Measurements from ENCODE around the gene SLA2.
"Not testable (repeated sequence)": the region's sequence is repeated elsewhere in the genome, so short reads cannot be mapped to it uniquely, and the experiment has no call there.

SLA2 gene, protein sequence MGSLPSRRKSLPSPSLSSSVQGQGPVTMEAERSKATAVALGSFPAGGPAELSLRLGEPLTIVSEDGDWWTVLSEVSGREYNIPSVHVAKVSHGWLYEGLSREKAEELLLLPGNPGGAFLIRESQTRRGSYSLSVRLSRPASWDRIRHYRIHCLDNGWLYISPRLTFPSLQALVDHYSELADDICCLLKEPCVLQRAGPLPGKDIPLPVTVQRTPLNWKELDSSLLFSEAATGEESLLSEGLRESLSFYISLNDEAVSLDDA
- total RNA-seq = 37.4 to 84.1 (median 38.6) reads per million in 3 experiments

DNA sequence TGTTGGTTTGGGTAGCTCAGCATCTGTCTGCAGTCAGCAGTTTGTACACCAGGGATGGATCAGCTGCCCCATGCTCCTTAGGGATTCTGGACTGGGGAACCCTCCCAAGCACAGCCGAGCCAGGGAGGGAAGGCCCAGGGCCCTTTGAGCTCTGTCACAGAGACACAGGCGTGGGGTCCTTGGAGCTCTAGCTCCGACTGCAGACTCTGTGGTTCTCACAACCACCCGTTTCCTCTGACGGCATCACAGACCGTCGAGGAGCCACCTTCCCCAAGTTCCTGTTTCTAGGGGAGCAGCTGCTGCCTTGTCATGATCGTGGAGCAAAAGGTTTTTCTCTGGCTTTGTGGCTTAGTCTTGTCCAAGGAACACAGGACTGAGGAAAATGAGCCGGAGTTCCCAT, at the start of gene SLA2:
TSS of gene SLA2 (minus strand) at position 199 of the 400 bp plus-strand sequence. CDS start 4,861 bp downstream, outside the sequence.
- DNase-seq = peak; percentile 74

DNA sequence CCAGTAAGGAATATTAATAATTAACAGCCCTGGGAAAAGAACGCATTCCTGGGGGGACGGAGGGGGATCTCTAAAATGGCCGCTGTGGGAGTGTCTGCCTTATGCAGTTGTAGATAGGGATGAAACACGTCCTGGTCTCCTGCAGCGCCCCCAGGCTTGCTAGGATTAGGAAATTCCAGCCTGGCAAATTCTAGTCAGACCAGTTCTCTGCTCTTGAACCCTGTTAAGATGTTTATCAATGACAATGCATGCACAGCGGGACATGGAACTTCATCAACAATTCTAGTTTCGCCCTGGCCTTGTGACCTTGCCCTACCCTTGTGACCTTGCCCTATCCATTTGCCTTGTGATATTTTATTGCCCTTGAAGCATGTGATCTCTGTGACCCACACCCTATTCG, 49.5 kb upstream of the SLA2 start:
- not testable (repeated sequence) for DNase-seq

DNA sequence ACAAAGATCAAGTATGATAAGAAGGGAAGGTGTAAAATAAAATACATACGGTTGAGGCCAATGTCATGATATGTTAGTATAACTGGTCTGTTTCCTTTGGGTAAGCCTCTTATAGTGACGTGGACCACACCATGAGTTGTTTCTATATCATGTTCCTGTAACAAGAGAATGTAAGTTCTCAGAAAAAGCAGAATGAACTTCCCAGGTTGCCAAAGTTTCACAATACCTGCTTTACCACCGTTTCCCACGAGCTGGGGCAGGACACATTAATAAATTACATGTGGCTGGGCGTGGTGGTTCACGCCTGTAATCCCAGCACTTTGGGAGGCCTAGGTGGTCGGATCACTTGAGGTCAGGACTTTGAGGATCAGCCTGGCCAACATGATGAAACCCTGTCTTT, 42.6 kb upstream of the SLA2 start:
- DNase-seq = no peak

DNA sequence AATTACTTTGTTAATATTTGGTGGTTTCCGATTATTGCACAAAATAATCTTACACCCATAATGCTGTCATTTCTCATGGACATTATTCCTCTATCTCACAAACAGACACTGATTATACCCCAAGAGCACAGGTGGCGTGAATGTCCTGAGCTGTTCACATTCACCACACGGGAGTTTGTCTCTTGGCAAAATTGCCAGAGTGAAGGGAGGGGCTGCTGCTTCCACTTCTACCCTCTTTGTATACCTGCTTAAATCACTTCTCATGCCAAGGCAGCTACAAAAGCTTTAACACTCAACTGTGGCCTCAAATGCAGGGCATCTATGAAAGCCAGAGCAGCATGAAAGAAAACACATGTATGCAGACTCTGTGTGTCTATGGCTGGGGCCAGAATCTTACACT, 41.9 kb upstream of the SLA2 start:
- DNase-seq = no peak

DNA sequence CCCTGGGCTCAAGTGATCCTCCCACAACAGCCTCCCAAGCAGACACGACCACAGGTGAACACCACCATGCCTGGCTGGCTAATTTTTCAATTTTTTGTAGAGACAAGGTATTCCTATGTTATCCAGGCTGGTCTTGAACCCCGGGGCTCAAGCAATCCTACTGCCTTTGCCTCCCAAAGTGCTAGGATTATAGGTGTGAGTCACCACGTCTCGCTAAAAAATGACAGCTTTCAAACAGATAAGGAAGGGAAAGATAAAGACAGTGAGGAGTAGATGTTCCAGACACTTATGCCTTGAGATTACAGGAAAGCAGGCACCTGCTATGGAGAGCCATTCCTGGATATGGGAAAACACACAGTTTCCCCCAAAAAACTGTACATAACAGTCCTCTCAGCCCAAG, 40.9 kb upstream of the SLA2 start:
- DNase-seq = no peak

DNA sequence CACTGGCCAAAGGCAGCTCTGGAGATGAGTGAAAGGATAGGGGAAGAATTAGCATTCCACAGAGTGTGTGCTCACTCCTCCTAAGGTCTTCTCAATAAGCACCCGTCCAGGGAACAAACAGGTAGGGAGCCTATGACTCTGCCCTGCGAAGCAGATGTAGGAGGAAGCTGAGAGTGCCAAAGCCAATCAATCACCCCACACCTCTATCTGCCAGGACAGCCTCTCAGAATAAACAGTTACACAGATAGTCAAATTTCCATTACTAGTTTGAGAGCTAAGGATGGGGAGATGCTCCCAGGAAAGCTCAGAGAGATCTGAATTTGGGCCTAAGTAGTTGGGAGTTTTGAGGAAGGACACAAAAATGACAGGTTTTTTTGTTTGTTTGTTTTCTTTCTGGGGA, 40.5 kb upstream of the SLA2 start:
- DNase-seq = no peak

DNA sequence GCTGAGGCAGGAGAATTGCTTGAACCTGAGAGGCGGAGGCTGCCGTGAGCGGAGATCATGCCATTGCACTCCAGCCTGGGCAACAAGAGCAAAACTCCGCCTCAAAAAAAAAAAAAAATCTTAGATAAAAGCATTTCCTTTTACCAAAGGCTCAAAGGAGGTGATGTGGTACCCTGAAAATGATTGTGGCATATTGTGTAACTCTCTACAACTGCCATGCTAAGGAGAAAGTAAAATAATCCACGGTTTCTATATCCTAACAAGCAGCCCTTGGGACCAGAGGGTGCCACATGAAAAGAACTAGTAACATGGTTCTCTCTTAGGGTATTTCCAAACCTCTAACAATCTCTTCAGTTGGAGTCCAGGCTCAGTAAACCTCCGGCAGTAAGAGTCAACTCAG, 38.8 kb upstream of the SLA2 start:
- no peak for DNase-seq

DNA sequence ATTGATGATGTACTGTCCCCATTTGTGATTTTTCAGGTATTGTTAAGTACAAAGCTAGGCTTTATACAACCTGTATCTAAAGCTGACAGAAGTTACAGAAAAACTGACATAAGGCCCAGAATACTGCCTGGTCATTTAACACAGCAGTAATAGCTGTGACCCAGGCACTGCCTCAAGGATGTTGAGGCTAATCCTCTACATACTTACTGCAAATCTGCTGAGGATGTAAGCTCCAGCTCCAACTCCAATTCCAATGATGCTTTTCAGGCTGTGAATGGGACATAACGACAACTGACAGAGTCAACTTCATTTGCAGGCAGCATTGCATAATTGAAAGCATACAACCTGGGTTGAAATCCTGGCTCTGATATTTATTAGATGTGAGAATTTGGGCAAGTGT, 36.3 kb upstream of the SLA2 start:
- DNase-seq = no peak

DNA sequence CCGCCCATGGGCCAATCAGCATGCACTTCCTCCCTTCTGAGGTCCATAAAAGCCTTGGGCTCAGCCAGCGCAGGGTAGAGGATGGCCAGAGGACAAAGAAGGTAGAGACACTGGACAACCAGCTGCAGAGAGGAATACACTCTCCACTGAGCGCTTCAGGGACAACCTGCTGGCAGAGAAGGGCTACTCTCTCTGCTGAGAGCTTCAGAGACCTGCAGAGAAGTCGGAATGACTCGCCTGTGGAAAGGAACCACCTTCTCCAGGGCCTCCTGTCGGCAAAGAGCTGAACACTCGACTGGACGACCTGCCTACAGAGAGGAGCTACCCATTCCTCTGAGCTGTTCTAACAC, 31.4 kb upstream of the SLA2 start:
- DNase-seq = no peak

DNA sequence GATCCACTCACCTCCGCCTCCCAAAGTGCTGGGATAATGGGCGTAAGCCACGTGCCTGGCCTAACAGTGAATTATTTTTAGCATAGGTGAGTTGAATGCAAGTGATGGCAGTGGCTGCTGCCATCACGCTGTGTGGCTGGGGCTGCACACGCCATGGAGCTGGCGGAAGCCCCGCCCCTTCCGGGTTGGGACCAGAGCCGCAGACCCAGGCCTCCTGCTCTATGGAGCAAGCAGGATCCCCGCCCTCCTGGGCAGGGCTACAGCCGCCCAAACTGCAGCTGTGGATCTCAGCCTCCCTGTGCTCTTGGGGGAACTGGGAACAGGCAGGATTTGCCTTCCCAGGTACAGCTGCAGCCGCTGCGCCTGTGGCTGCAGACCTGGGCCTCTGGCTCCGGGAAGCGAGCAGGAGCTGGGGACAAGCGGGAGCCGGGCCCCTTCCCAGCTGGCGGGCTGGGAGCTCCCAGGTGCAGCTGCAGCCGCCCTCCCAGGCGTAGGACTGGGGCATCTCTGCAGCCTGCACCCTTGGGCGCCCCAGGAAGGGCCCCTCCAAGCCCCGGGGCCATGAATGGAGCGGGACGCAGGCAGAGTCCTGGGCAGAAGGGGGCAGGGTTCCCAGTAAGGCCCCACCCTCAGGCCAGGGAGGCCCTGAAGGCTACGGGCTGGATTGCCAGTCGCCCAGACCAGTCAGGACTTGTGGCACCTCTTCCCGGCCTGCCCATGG, 30.9 kb upstream of the SLA2 start:
- no peak for DNase-seq

DNA sequence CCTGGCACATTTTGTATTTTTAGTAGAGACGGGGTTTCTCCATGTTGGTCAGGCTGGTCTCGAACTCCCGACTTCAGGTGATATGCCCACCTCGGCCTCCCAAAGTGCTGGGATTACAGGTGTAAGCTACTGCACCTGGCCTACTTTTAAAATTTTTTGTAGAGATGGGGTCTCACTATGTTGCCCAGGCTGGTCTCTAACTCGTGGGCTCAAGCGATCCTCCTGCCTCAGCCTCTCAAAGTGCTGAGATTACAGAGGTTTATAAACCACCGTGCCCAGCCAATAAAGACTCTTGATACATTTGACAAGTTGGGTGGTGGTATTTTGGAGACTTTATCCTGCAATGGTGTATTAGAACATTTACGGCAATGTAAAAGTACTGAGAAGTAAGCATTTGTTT, 29.5 kb upstream of the SLA2 start:
- not testable (repeated sequence) for DNase-seq

DNA sequence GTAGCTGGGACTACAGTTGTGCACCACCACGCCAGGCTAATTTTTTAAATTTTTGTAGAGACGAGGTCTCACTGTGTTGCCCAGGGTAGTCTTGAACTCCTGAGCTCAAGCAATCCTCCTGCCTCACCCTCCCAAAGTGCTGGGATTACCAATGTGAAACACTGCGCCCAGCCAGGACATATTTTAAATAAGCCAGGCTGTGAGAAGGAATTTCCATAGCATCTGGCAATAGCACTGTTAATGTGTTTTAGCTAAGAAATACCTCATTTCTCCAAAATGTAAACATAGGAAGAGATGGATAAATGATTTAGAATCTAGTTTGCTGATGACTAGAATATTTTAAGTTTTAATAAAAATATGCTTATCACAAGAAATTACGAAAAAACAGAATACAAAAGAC, 27.0 kb upstream of the SLA2 start:
- no peak for DNase-seq

DNA sequence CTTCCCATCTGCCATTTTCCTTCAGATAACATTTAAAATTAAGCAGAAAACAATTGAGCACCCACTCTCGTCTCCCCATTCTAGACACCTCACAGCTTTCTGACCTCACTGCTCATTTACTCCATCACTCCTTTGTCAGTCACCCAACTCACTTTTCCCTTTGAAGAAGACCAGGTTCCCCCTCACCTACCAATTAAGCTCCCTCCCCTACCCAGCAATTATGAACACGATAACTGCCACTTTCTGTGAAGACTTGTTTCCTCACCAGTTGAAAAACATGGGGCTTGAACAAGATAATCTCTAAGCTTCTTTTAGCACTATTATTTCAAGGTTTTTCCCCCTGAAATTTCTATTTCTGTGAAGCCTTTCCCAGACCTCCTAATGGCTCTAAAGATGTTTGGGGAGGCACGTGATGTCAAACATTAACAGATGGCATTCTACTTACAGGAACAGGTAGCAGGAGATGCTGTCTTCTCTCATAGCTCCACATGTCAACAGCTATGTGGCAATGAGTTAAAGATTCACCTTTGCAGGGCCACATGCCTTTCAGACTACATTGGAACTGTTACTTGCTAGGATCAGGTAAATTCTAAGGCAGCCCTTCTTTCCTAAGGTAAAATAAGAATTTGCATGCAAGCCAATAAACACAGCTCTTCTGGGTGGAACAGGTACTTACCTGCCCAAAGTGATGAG, 24.8 kb upstream of the SLA2 start:
- no peak for DNase-seq

DNA sequence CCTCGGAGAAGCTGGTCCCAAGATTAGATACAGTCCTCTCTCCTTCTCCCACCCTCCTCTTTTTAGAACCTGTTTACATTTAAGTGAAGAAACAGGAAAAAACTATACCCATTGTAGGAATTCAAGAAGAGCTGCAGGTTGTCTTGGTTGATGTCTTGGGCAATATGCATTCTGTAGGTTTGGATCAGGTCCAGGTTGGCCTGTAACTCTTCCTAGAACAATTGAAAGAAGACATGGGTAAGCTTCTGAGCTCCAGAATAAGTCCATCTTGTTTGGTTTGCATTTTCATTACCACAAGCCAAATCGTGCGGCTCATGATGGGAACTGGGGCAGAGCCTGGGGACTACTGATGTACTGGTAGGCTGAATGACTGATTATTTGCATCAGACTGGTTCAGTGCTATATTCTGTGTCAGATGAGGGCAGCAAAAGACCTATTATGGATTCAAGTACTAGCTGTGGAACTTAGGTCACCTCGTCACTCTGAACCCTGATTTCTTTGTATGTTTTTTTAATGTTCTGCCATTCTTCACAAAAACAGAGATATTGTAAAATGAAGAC, 20.3 kb upstream of the SLA2 start:
- no peak for DNase-seq

DNA sequence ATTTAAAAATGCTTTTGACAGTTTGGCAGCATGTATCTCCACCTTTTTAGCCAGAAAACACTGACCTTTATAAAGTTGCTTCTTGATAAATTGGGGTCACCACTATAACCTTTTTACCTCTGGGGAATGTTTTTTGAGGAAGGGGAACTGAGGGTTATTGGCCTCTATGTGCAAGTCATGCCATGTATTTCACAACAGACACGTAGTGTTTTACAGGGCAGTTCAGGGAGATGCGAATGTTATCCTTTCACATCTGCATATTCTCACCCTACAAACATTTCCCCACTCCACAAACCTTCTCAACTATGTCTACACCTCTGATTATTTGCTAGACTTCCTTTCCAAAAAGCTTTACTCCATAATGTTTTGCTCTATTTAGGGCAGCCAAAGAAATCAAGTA, 17.0 kb upstream of the SLA2 start:
- DNase-seq = no peak

DNA sequence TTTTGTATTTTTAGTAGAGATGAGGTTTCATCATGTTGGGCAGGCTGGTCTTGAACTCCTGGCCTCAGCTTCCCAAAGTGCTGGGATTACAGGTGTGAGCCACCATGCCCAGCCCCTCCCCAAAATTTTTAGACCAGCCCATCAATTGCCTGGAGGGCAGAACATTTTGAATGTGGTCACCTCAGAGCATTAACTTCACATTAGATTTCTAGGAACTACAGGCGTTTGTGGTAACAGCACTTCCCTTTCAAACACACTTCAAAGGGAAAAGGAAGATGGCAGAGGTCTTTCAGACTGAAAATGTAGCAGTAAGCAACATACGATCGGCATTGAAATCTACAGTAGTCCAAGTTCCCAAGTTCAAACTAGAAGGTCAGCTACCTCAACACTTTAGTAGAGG, 12.3 kb upstream of the SLA2 start:
- DNase-seq = peak; percentile 30

DNA sequence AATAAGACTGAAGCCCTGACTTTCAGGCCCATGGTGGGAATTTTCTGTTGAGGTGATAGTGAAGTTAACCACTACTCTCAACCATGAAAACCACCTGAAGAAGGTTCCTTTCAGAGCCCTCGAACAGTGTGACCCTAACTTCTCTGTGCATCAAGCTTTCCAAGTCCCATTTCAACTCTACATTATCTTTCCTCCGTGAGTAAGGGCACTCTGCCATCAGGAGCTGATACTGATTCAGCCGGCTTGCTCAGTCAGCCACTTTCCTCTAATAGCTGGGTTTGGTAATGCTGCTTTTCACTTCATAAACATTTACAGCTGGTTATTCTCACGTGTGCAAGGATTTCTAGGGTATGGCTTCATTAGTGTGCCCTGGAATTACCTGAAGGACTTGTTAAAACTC, 10.7 kb upstream of the SLA2 start:
- no peak for DNase-seq

DNA sequence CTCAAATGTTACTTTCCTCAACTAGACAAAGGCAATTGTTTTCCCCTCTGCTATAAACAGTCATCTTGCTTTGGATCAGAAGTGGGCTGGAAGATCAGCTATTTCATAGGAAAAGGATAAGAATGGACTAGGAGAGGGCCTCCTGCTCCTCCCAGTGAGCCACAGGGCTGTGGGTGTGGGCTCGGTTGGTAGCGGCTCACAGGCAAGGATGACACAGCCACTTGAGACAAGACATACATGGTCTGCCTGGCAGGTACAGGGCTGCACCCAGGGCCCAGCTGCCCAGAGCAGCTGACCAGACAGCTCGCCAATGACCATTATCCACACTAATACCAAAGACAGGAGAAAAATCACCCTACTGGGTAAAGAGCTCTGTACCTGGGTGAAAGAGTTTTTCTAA, 9.0 kb upstream of the SLA2 start:
- DNase-seq = no peak

DNA sequence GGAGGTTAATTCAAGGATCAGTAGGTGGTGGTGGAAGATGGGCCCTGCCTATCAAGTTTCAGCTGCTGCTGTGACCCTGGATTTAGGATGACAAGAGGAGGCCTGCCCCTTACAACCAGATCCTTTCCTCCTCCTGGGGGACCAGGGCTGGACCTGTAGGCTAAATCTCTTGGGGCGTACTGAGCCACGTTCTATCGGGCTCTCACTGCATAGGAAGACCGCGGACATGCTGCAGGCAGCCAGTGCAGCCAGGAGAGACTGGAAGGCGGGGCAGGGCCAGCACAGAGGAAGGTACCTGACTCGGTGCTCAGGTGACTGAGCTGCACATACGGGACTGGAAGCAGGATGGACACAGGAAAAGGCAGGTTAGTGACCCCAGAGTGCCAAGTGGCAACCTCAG, 8.5 kb upstream of the SLA2 start:
- no peak for DNase-seq

DNA sequence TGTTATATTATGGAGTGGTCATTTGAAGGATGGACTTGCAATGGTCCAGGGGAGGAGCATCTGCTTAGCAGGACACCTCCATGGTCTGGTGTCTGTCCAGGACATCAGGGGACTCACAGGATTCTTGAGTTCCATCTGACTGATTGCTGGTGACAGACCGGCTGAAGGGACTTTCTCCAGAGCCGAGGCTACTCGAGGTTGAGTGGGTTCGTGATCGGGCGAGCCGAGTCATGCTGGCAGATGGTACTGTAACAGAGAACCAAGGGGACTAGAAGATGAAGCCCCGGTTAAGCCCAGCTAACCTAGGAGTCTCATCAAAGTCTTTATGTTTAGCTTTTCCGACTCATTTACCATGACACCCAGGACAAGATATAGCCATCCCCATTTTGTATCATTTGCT, 7.5 kb upstream of the SLA2 start:
- DNase-seq = no peak

DNA sequence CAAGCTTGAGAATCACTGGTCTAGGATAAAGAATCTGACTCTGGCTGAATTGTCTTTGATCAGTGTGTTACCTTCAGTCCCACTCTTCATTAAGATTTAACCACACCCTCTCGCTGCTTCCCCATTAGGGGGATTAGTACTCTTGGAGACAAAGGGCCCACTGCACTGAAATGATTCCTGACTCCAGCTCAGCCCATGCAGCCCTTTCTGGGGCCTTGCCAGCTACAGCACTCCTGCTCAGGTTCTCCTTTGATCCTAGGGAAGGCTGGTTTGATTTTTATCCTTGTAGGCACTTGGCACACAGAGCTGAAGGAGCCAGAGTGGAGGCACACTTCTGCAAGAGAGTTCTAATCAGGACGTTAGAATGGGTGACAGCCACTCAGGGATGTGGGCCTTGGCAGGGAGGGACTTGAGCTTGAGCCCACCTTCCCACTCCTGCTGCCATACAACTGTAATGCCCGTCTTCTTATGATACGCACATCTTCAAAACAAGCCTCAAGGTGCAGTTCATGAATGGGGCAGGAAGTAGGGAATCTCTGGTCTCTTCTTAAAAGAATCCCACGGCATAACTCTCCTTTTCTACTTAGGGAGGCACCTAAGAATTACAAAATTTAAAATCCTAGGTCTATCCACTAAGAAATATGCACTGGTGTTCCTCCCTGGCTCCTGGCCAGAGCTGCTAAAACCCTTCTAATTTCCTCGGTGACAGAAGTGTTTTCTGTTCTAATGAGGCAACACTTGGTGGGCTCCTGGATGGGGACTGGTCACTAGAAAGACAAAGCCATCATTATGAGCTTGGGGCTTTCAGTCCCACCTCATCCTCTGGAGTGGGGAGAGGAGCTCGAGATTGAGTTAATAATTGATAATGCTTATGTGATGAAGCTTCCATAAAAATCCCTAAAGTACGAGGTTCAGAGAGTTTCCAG, 1.5 kb upstream of the SLA2 start:
- no peak for DNase-seq

DNA sequence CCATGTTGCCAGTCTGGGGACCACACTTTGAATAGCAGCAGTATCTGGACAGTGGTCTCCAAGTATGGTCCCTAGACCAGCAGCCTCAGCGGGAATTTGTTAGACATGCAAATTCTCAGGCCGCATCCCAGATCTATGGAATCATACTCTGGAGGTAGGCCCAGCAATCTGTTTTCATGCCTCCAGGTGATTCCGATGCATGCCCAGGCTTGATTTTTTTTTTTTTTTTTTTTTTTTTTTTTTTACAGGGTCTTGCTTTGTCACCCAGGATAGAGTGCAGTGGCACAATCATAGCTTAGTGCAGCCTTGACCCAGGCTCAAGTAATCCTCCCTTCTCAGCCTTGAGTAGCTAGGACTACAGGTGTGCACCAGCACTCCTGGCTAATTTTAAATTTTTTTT, 682 bp upstream of the SLA2 start:
- DNase-seq = no peak

DNA sequence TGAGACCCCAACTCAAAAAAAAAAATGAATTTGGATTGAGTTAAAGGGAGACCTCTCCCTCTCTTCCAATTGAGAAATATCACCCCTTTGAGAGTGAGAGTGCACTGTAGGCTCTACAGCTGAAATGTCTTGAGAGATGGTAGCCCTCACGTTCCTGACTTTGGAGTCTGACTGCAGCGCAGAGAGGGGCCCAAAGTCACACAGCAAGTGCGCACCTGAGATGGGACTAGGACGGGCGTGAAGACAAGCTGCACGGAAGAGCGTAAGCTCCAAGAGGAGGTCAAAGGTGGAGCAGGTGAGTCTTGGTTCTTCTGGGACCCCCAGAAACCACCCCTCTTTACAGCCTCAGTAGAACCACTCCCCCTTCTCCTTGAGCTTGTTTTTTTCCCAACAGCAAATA, 643 bp downstream of the SLA2 start:
- DNase-seq = no peak

All from central memory CD4-positive, alpha-beta T cell (primary cell).